GM19099 (cell line): ENCODE results near the gene FAM184A.

Source experiments
- POLR2A ChIP-seq: IDR thresholded peaks from 3 replicates; pipeline ENCODE4 v1.6.1; 2011; ENCODE audit warnings: low read depth; ENCODE audit not compliant: insufficient read length; ENCODE audit errors: extremely low read depth

The FAM184A gene

DNA sequence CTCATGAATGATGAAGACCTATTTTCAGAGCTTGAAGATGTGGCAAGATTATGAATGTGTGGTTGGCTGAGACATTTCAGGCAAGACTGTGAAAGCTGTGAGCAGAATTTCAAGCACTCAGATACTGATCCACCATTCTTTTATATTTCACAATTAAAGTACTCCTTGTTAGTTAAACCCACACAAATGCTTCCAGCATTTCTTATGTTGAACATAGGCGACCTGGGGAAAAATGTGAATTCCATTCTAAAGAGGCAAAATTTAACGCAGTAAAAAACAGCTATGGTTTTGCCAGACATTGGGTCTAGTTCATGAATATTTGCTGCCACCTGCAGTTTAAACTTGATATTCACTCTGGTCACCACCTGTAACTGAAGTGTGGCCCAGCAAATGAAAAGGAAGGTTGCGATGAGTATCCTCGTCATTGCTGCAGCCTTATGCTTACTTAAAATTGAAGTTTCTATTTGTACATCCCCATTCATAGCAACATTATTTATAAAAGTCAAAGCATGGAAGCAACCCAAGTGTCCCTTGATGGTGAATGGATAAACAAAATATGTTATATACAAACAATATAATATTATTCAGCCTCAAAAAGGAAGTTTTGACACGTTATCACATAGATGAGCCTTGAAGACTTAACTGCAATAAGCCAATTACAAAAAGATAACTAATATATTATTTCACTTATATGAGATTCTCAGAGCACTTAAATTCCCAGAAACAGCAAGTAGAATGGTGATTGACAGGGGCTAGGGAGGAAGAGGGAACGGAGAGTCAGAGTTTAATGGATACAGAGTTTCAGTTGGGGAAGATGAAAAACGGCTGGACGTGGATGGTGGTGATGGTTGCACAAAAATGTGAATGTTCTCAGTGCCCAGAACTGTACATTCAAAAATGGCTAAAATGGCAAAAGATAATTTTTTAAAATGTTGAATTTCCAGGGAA, 32.4 kb upstream of the FAM184A start:
- no peak for TF ChIP-seq POLR2A

DNA sequence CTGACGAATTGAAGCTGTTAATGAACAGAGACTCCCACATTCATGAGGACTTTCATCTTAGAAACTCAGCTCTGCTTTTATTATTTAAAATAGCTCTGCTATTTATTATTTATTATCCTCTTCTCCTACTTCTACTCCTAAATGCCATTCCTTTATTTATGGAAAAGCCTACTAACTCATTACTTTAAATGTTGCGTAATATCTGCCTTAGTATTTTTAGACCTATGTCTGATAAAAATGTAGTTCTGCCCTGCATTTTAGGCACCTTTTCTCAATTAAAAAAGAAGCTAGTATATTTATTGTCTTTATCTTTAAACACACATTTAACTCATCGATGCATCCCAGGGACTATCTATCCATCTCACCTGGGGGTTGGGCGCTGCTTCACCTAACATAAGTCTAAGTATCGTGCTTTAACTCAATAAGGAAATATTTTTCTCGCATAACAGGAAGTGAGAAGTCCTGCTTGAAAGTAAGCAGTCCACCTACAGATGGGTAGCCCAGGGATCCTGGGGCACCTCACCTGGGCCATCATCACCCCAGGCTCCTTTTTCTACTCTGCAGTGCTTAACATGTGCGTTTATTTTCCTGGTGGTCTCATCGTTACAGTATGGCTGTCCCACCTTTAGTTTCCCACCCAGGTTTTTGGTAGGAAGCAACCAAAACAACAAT, 31.3 kb upstream of the FAM184A start:
- no peak for TF ChIP-seq POLR2A

DNA sequence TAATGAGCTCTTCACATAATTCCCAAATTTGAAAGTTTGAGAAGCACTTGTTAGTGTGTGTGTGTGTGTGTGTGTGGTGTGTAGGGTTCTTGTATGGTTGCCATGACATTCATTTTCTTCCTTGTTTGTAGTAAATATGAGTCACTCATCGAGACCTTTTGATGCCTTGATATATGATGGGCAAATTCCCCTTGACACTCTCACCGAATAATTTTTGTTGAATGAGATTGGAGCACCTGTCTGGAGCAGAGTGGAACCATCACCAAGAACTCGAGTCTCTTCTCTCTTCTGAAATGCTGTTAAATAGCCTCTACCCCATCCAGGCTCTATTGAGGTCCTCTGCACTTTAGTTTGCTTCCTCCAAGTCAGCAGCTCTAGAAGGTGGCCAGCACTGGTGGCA, 29.6 kb upstream of the FAM184A start:
- TF ChIP-seq POLR2A = no peak

DNA sequence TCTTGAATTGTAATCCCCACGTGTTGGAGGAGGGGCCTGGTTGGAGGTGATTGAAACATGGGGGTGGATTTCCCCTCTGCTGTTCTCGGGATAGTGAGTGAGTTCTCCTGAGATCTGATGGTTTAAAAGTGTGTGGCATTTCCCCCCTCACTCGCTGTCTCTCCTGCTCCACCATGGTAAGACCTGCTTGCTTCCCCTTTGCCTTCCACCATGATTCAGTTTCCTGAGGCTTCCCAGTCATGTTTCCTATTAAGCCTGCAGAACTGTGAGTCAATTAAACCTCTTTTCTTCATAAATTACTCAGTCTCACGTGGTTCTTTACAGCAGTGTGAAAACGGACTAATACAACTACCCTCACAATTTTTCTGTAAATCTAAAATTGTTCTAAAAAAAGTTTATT, 26.8 kb upstream of the FAM184A start:
- TF ChIP-seq POLR2A = no peak

DNA sequence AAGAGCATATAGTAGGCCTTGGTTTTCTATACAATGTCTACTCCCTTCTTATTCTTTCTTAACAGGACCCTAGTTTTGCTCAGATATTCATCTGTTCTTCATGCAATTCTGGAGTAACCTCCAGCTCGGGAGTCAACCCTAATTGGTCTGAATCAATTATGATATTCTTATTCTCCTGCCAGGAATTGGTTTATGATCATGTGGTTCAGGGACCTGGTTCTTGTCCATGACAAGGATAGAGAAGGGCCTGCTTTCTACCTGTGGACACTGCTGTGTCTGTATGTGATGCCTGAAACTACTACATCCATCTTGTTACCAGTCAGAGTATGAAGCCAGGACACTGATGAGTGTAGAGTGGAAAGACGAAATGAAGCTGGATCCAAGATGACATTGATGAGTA, 24.4 kb upstream of the FAM184A start:
- TF ChIP-seq POLR2A = no peak

DNA sequence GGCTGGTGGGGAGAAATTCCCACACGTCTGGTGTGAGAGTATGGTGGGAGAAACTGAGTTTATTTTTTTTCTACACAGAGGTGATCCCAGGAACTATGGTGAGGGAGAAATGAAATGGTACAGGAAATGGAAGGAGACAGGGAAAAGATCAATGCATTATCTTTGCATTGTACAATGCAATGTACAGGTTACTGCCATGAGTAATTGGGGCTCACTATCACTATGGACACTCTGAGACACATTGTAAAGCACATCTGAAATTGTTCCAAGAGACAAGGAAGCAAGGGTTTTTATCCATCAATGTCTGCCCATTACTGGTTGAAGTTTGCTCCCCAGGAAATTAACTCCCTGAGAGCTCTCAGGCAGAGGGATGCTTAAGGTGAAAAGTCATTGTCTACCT, 21.7 kb upstream of the FAM184A start:
- TF ChIP-seq POLR2A = no peak

DNA sequence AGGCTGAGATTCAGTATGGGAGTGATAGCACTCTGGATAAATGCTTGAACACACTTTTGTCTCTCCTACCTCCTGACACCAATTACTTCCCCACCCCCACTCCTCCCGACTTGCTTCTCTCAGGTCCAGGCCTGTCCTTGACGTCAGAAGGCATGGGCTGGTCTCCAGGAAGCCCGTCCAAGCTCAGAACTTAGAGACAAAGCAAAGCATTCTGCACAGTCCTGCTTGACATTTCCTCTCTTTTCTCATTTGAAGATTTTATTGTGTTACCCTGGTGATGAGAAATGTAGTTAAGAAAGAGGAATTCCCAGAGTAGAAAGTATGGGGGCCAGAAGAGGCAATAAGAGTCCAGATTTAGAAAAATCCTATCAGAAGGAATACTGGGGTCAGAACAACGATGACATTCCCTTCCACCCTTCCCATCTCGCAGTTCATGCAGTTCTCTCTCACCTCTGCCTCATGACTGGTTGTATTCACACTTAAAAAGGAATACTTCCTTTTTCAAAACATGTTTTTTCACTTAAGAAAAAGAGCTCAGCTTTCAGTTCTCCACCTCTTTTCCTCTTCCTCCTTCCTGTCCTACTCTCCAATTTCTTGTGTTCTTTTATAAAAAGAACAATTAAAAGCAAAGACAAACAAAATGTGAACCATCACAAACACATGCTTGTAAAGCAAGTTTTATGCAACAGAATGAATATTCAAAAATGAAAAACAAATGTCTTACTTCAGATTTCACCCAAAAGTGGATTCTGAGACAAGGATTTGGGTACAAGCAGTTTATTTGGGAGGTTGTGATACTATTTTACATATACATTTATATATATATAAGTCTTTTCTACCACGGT, 18.5 kb upstream of the FAM184A start:
- TF ChIP-seq POLR2A = no peak

DNA sequence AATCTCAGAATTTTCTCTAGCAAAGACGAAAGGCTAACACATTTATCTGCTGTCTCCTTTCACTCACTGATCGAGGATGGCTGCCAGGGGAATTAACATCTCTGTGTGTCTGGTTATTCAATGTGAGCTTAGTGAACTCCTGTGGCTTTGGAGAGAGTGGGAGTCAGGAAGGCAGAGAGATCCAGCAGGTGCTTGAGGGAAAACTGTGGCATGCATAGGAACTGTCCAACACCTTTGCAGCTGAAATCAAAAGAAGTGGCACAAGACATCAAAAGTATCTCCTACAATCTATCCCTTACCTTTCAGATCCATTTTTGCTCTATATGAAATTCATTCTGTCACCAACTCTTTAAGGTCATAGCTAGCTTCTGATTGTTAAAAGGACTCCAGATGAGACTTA, 11.8 kb upstream of the FAM184A start:
- no peak for TF ChIP-seq POLR2A

DNA sequence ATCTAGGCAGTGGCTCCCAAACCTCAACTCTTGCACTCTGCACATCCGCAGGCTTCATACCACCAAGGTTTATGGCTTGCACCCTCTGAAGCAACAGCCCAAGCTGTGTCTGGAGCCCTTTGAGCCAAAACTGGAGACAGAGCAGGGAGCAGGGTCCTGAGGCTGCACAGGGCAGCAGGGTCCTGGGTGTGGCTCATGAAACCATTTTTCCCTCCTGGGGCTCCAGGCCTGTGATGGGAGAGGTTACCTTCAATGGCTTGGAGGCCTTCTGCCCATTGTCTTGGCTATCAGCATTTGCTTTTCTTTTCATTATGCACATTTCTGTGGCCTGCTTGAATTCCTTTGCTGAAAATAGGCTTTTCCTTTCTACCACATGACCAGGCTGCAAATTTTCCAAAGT, 6.3 kb upstream of the FAM184A start:
- TF ChIP-seq POLR2A = no peak

DNA sequence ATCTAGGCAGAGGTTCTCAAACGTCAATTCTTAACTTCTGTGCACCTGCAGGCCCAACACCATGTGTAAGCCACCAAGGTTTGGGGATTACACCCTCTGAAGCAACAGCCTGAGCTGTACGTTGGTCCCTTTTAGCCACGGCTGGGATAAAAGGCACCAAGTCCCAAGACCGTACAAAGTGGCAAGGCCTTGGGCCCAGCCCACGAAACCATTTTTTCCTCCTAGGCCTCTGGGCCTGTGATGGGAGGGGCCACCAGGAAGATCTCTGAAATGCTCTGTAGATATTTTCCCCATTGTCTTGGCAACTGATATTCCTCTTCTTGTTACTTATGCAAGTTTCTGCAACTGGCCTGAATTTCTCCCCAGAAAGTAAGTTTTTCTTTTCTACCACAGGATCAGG, 4.5 kb upstream of the FAM184A start:
- TF ChIP-seq POLR2A = no peak

DNA sequence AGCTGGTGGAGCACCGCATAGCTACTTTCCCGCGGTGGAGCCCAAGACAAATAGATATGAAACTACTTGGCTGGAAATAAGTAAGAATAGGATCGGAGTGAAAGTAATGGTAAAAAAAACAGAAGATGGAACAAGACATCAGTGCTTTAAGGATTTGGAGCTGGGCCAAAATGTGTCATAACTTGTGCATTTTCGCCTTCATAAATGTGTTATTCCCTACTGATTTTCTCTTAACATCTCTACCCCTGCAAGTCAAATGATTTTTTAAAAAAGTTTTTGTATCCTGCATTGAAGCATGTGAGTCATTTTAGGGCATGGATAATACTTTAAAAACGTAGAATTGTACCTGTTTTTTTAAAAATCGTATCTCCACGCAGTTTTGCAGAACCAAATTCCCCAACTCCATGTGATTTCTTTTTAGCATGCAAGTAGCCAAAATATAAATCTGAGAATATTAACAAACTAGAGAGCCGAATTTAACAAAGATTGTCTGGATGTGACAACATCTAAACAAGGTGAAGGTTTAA, 882 bp upstream of the FAM184A start:
- TF ChIP-seq POLR2A = no peak

DNA sequence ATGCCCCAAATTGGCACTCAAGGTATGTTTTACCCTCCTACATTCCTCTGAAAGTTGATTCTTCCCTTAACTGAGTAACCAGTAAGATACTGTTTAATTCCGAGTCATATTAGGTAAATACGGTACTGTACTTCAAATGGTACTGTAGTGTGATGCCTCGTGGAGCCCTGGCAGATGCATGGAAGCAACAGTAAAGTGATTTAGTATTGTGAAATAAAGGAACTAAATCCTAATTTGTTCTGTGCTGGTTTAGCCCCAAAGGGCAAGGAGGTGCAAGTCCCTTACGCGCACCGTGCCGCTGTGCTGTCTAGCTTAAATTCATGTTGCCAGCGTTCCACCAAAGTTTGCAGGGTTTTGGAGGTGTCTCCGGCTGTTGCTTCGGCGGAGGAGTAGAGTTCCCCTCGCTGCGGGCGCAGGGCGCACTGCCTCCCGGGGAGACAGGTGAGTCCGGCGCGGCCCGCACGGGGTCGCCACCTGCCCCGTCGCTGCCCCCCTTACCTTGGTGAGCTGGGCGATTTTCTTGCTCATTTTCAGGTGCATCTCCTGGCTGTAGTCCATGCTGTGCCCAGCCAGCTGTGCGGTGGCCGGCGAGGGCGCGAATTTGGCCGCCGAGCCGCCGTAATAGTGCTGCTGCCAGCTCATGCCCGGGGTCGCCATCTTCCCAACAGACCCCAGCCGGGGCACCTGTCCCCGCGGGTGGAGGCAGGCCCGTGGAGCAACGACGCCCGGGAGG, 655 bp downstream of the FAM184A start:
- no peak for TF ChIP-seq POLR2A

DNA sequence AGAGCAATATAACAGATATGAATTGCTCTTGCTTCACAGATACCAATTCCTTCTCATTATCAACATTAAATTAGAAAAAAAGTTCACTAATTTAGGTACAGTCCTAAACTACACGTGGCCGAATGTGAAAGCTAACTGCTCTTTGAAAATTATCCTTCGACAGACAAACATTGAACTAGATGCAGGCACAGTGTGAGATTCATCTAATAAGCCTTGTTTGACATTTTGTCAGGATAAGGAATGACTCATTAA, 1.1 kb downstream of the FAM184A start:
- no peak for TF ChIP-seq POLR2A

DNA sequence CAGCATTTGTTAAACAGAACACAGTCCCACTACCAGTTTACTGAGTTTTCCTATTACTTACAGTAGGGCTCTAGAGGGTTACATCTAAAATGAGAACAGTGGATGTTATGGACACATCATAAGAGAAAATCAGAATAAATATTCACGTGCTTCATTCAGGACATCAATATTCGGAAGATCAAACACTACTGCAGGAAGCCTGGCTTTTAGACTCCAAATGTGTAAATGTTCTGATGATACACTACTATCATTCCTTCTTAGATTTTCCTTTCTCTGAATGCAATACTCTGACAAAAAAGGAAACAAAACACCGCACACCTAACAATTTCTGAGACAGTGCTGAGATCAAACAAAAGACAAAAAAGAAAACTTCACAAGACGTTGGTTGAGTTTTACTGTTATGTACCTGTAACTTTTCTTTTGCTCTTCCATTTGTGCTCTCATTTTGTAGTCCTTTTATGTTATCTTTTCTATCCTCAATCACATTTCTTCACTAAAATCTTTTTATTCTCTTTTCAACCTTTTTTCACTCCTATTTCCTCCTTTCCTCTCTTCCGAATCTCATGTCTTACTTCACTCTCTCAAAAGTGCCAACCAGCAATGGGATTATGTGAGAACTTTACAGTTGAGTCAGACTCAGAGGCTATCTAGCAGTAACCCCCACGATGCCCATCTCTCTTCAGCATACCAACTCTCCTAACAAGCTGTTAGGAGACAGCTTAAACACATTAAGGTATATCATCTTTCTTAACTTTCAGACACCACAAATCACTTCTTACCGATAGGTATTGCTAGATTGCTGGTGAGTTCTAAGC, 1.7 kb downstream of the FAM184A start:
- TF ChIP-seq POLR2A = no peak

DNA sequence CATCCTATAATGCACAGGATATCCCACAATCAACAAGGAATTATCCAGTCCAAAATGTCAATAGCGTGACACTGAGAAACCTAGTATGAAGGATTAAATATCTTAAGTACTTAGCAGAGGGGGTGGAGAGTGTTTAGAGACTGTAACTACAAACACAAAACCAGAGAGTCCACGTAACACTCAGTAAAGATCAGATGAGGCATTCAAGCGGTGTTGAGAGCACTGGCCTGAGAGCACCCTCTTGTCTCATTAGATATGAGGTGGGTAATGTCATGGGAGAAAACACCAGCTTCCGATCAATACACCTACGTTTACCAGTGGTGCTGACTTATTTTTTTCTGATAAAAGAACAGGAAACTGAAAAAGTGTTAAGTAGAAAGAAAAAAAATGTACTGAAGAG, 2.3 kb downstream of the FAM184A start:
- TF ChIP-seq POLR2A = no peak
